GM18907 (cell line): Measurements from ENCODE around the gene YBX3.

Source experiments
- ATAC-seq: cut with Tn5 transposase; IDR thresholded peaks from one replicate; pipeline ENCODE4 v1.9.1; 2021; ENCODE audit warnings: mild to moderate bottlenecking, moderate library complexity; ENCODE audit not compliant: unreplicated experiment

Gene YBX3

GRCh38 chr12:10672231-10672868 is 50.8 kb downstream of the YBX3 start:
- no peak for ATAC-seq

GRCh38 chr12:10669533-10669932 is 53.6 kb downstream of the YBX3 start:
- ATAC-seq = no peak

GRCh38 chr12:10668526-10668925 is 54.6 kb downstream of the YBX3 start:
- no peak for ATAC-seq

GRCh38 chr12:10667581-10667980 is 55.5 kb downstream of the YBX3 start:
- no peak for ATAC-seq

- ATAC-seq = no peak
These were observed 58.6 kb downstream of the YBX3 start for GRCh38 chr12:10664499-10664898.

- no peak for ATAC-seq
These were observed 59.3 kb downstream of the YBX3 start for GRCh38 chr12:10663869-10664268.

GRCh38 chr12:10661338-10661737 is 61.8 kb downstream of the YBX3 start:
- no peak for ATAC-seq

GRCh38 chr12:10654003-10654402 is 69.1 kb downstream of the YBX3 start:
- no peak for ATAC-seq

- ATAC-seq = no peak
These were observed 70.9 kb downstream of the YBX3 start for GRCh38 chr12:10652192-10652591.
